Urinary bladder (tissue), 4 donors: Measurements from ENCODE around the gene ADGRF4. TPM values are rescaled to one million over a fixed set of nuclear protein-coding genes. Genes with fewer than 3 reads are reported as not detected.

Experiments used
- DNase-seq: peaks from one replicate; pipeline ENCODE4 v3.0.0-alpha.2; 2015; ENCODE audit errors: extremely low spot score
- H3K27ac ChIP-seq: one replicate; pipeline ENCODE4 v1.5.1; 2013; ENCODE audit warnings: low read depth, mild to moderate bottlenecking, moderate library complexity
- H3K36me3 ChIP-seq: one replicate; pipeline ENCODE4 v1.6.1; 2013; ENCODE audit warnings: mild to moderate bottlenecking, moderate library complexity; ENCODE audit not compliant: insufficient read depth
- H3K4me1 ChIP-seq: one replicate; pipeline ENCODE4 v1.6.1; 2013; ENCODE audit warnings: mild to moderate bottlenecking, moderate library complexity; ENCODE audit not compliant: insufficient read depth
- H3K4me3 ChIP-seq: one replicate; pipeline ENCODE4 v1.5.1; 2013; ENCODE audit warnings: low read depth, low read length
- WGBS: extraction: QIAGEN DNeasy Blood & Tissue Kit; methylation state at CpG from one replicate; pipeline ENCODE4 v1.1.7; 2013; 5-methylcytosine and 5-hydroxymethylcytosine counted together
- polyA plus RNA-seq: library from polyadenylated mRNA; stranded (reverse); fragments of 200-250 nt; gene quantifications from one replicate; pipeline ENCODE4 v1.2.3, GENCODE V29; 2013
- total RNA-seq: library from RNA; depleted of rRNA; stranded (reverse); fragments of >200 nt; gene quantifications from one replicate; pipeline ENCODE4 v1.2.3, GENCODE V29; 2014
- donor health status: healthy with polysubstance abuse.
- donor health status: healthy.

Gene ADGRF4
- total RNA-seq (3.2 TPM), polyA plus RNA-seq (1.2 TPM)

GRCh38 chr6:47698342-47698787, at the start of gene ADGRF4:
Gene ADGRF4 (plus strand): TSS chr6:47698580. CDS start chr6:47707246, 8,666 bp downstream.
- DNase-seq, result peak; percentile 29
- Histone ChIP-seq H3K4me3 (no peak within 1 kb of the TSS), H3K36me3 (no peaks in the 10 kb centered on the region), H3K27ac (peak within 1 kb of the TSS; percentile 43), H3K4me1 (no peaks in the 10 kb centered on the region)
- 80% methylated on average over 5 of the region's 5 CpGs for WGBS

GRCh38 chr6:47650553-47651432, 47.6 kb upstream of the ADGRF4 start:
- whole genome bisulfite sequencing, result 69% methylated on average over 3 of the region's 3 CpGs
- H3K36me3 ChIP-seq, result no peaks in the 10 kb centered on the region
- no peak for DNase-seq
- H3K4me1 ChIP-seq, result no peaks in the 10 kb centered on the region
- H3K4me3 ChIP-seq, result no peak overlapping the region
- H3K27ac ChIP-seq, result no peak overlapping the region

- no peaks in the 10 kb centered on the region for H3K4me1 ChIP-seq
- no peak for DNase-seq
- H3K27ac ChIP-seq, result no peak overlapping the region
- H3K36me3 ChIP-seq, result no peaks in the 10 kb centered on the region
- H3K4me3 ChIP-seq, result no peak overlapping the region
- WGBS, result 46% methylated on average over 6 of the region's 6 CpGs
Observed at GRCh38 chr6:47651505-47651944, 46.9 kb upstream of the ADGRF4 start.

GRCh38 chr6:47653706-47654105, 44.7 kb upstream of the ADGRF4 start:
- Histone ChIP-seq H3K36me3 (no peaks in the 10 kb centered on the region), H3K4me3 (no peak overlapping the region), H3K27ac (no peak overlapping the region), H3K4me1 (no peaks in the 10 kb centered on the region)
- WGBS, result 84% methylated on average over 5 of the region's 5 CpGs
- no peak for DNase-seq

- Histone ChIP-seq H3K36me3 (no peaks in the 10 kb centered on the region), H3K4me3 (no peak overlapping the region), H3K4me1 (no peaks in the 10 kb centered on the region), H3K27ac (no peak overlapping the region)
- WGBS, result 80% methylated on average over 4 of the region's 4 CpGs
- no peak for DNase-seq
Observed at GRCh38 chr6:47654255-47654654, 44.1 kb upstream of the ADGRF4 start.

GRCh38 chr6:47655719-47656595, 42.4 kb upstream of the ADGRF4 start:
- Histone ChIP-seq H3K36me3 (no peaks in the 10 kb centered on the region), H3K4me1 (no peaks in the 10 kb centered on the region), H3K27ac (no peak overlapping the region), H3K4me3 (no peak overlapping the region)
- WGBS, result 53% methylated on average over 7 of the region's 7 CpGs
- peak; percentile 11 for DNase-seq

GRCh38 chr6:47661960-47662359, 36.4 kb upstream of the ADGRF4 start:
- H3K36me3 ChIP-seq, result no peaks in the 10 kb centered on the region
- 74% methylated on average over 5 of the region's 5 CpGs for WGBS

GRCh38 chr6:47663462-47664216, 34.7 kb upstream of the ADGRF4 start:
- WGBS, result 72% methylated on average over 13 of the region's 13 CpGs
- Histone ChIP-seq H3K4me1 (no peaks in the 10 kb centered on the region), H3K27ac (no peak overlapping the region), H3K36me3 (no peaks in the 10 kb centered on the region), H3K4me3 (no peak overlapping the region)
- DNase-seq, result no peak

More at GRCh38 chr6:47661960-47662359, 36.4 kb upstream of the ADGRF4 start:
- no peak for DNase-seq
- H3K4me1 ChIP-seq, result no peaks in the 10 kb centered on the region
- no peak overlapping the region for H3K4me3 ChIP-seq
- no peak overlapping the region for H3K27ac ChIP-seq

- 73% methylated on average over 3 of the region's 3 CpGs for WGBS
- no peak for DNase-seq
- H3K4me3 ChIP-seq, result no peak overlapping the region
- no peak overlapping the region for H3K27ac ChIP-seq
- no peaks in the 10 kb centered on the region for H3K36me3 ChIP-seq
- H3K4me1 ChIP-seq, result no peaks in the 10 kb centered on the region
Observed at GRCh38 chr6:47665112-47665511, 33.3 kb upstream of the ADGRF4 start.

- peak overlapping the region; percentile 23 for H3K27ac ChIP-seq
- no peaks in the 10 kb centered on the region for H3K36me3 ChIP-seq
- 18% methylated on average over 6 of the region's 6 CpGs for WGBS
- H3K4me3 ChIP-seq, result no peak overlapping the region
- DNase-seq, result peak; percentile 18
- H3K4me1 ChIP-seq, result no peaks in the 10 kb centered on the region
Observed at GRCh38 chr6:47669684-47670513, 28.5 kb upstream of the ADGRF4 start.

- H3K27ac ChIP-seq, result no peak overlapping the region
- H3K4me3 ChIP-seq, result no peak overlapping the region
- H3K36me3 ChIP-seq, result no peaks in the 10 kb centered on the region
- no peaks in the 10 kb centered on the region for H3K4me1 ChIP-seq
- 46% methylated on average over 3 of the region's 3 CpGs for WGBS
- no peak for DNase-seq
Observed at GRCh38 chr6:47670851-47671250, 27.5 kb upstream of the ADGRF4 start.

- H3K4me1 ChIP-seq, result no peaks in the 10 kb centered on the region
- DNase-seq, result no peak
- H3K4me3 ChIP-seq, result no peak overlapping the region
- no peaks in the 10 kb centered on the region for H3K36me3 ChIP-seq
- WGBS, result 56% methylated on average over 1 of the region's 1 CpG
- no peak overlapping the region for H3K27ac ChIP-seq
Observed at GRCh38 chr6:47671777-47672176, 26.6 kb upstream of the ADGRF4 start.
